GM12872 (cell line): ENCODE measurements around the gene TECPR2.

Experiments used
- CTCF ChIP-seq: IDR thresholded peaks from 3 replicates; pipeline ENCODE4 v1.5.1; 2011; ENCODE audit warnings: low read depth, mild to moderate bottlenecking, low read length, moderate library complexity; ENCODE audit not compliant: insufficient read depth

TECPR2 gene

GRCh38 chr14:102418853-102419240, 56.1 kb downstream of the TECPR2 start:
- no peak for TF ChIP-seq CTCF

DNA sequence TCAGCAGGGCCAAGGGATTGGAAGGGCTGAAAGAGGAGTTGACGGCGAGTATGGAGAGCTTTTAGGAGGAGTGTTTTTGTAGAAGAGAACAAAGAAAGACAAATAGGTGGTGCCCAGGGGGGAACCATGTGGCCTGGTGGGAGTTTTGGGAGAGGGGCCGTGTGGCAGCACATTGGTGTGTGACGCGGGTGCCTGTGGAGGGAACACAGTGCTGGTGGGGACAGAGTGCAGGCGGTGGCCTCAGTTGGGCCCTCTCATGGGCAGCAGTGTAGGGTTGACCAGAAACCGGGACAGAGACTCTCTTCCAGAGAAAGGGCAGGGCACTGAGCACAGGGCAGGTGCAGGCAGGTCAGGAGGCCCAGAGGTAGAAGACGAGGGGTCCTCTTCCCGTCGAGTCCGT, 56.5 kb downstream of the TECPR2 start:
- TF ChIP-seq CTCF = no peak

DNA sequence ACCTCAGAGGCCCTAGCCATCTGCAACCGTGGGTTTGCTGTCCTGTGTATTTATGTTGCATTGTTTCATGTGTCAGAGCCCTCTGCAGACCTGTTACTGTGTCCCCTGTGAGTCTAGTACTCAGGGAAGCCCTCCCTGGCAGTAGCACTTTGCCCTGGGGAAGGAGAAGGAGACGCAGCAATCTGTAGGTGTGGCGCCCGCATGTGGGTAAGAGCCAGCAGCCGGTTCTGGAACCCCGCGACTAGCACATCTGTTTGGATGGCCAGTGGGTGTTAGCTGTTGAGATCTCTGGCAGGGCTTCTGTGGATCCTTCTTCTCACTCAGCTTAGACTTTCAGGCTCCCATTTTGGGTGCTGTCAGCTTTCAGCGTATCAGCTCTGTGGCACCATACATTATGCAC, 57.0 kb downstream of the TECPR2 start:
- TF ChIP-seq CTCF = no peak

- no peak for TF ChIP-seq CTCF
Measured at GRCh38 chr14:102421411-102422057, 58.8 kb downstream of the TECPR2 start.

GRCh38 chr14:102424520-102424919, 61.8 kb downstream of the TECPR2 start:
- TF ChIP-seq CTCF = no peak

GRCh38 chr14:102424923-102425322, 62.2 kb downstream of the TECPR2 start:
- TF ChIP-seq CTCF = no peak

GRCh38 chr14:102426796-102427195, 64.1 kb downstream of the TECPR2 start:
- no peak for TF ChIP-seq CTCF
